GM10248 (cell line): ENCODE data around the gene GPBP1.
A peak's percentile ranks its signal among the peaks of the same experiment; 100 is the strongest.
"Not testable (repeated sequence)": the region's sequence is repeated elsewhere in the genome, so short reads cannot be mapped to it uniquely, and the experiment has no call there.

Experiments used
- CTCF ChIA-PET: fragments of 300-600 bp; sonication (Branson Sonifier 250); formaldehyde crosslinking; extraction: SDS; loops from one replicate; lab custom pipeline; 2021; ENCODE audit warnings: antibody characterized with exemption; lab: Yijun Ruan, JAX
- POLR2A ChIA-PET: fragments of 350-650 bp; sonication (Branson Sonifier 250); formaldehyde crosslinking; extraction: SDS; loops from one replicate; lab custom pipeline; 2020; ENCODE audit warnings: antibody characterized with exemption; lab: Yijun Ruan, JAX
- DNase-seq: peaks from one replicate; pipeline ENCODE4 v3.0.0; 2012; ENCODE audit errors: extremely low spot score
- CTCF ChIP-seq: IDR thresholded peaks from 2 replicates; pipeline ENCODE4 v1.5.1; 2012; ENCODE audit warnings: mild to moderate bottlenecking, low read depth; ENCODE audit errors: extremely low read depth, missing control alignments, control extremely low read depth

Gene GPBP1

GRCh38 chr5:57157131-57157530 lies 16.7 kb upstream of the GPBP1 start:
- no peak for TF ChIP-seq CTCF
- no peak for DNase-seq
- CTCF ChIA-PET, result no interaction called here
- POLR2A ChIA-PET, result no interaction called here

- ChIA-PET CTCF (no interaction called here), POLR2A (no interaction called here)
- TF ChIP-seq CTCF, result no peak
- no peak for DNase-seq
Measured at GRCh38 chr5:57157666-57158065, 16.2 kb upstream of the GPBP1 start.

GRCh38 chr5:57163553-57164006 lies 10.3 kb upstream of the GPBP1 start:
- ChIA-PET CTCF (interaction anchor here (0.8 to 1.6 kb wide), 2 partner anchors 8 to 25 kb away, joined by 3 to 4 read pairs; no protein-coding TSS in a partner anchor), POLR2A (no interaction called here)
- DNase-seq, result no peak
- TF ChIP-seq CTCF, result no peak

- TF ChIP-seq CTCF, result no peak
- ChIA-PET CTCF (interaction anchor here (1.6 kb wide), 1 partner anchor 26 kb away, joined by 4 read pairs; no protein-coding TSS in a partner anchor), POLR2A (no interaction called here)
- no peak for DNase-seq
Measured at GRCh38 chr5:57164124-57164523, 9.7 kb upstream of the GPBP1 start.

GRCh38 chr5:57165171-57165570 lies 8.7 kb upstream of the GPBP1 start:
- DNase-seq, POLR2A ChIA-PET: not testable (repeated sequence)
- CTCF ChIA-PET, result interaction anchor here (1.3 to 2.0 kb wide), 3 partner anchors 10 to 265 kb away, joined by 4 to 6 read pairs (median 6); no protein-coding TSS in a partner anchor

- peak; percentile 22 for DNase-seq
- ChIA-PET CTCF (interaction anchor here (1.0 to 2.0 kb wide), 4 partner anchors 11 to 266 kb away, joined by 3 to 6 read pairs (median 5); no protein-coding TSS in a partner anchor), POLR2A (no interaction called here)
- no peak for TF ChIP-seq CTCF
Measured at GRCh38 chr5:57166276-57166675, 7.6 kb upstream of the GPBP1 start.

- DNase-seq, result no peak
- no peak for TF ChIP-seq CTCF
- ChIA-PET CTCF (interaction anchor here (0.7 to 1.1 kb wide), 3 partner anchors 21 to 249 kb away, joined by 3 to 4 read pairs (median 3); no protein-coding TSS in a partner anchor), POLR2A (no interaction called here)
Measured at GRCh38 chr5:57167201-57167600, 6.7 kb upstream of the GPBP1 start.

GRCh38 chr5:57170116-57170515 lies 3.7 kb upstream of the GPBP1 start:
- POLR2A ChIA-PET, CTCF ChIA-PET, DNase-seq: not testable (repeated sequence)
